Muscle of leg (tissue), 11 donors: ENCODE measurements around the gene MAGED4. TPM values are rescaled to one million over a fixed set of nuclear protein-coding genes. Genes with fewer than 3 reads are reported as not detected.
"Not testable (repeated sequence)": the region's sequence is repeated elsewhere in the genome, so short reads cannot be mapped to it uniquely, and the experiment has no call there.

Source experiments
- DNase-seq: peaks from one replicate; pipeline ENCODE4 v3.0.0; 2013
- H3K27ac ChIP-seq: one replicate; pipeline ENCODE4 v1.5.1; 2013; ENCODE audit warnings: mild to moderate bottlenecking, low read length, control low read depth
- H3K27me3 ChIP-seq: one replicate; pipeline ENCODE4 v1.6.1; 2013; ENCODE audit warnings: low read length; ENCODE audit not compliant: control insufficient read depth, insufficient read depth
- H3K36me3 ChIP-seq: one replicate; pipeline ENCODE4 v1.6.1; 2013; ENCODE audit warnings: low read length; ENCODE audit not compliant: control insufficient read depth, insufficient read depth
- H3K4me1 ChIP-seq: one replicate; pipeline ENCODE4 v1.6.1; 2013; ENCODE audit warnings: low read length; ENCODE audit not compliant: control insufficient read depth, insufficient read depth
- H3K4me3 ChIP-seq: one replicate; pipeline ENCODE4 v1.5.1; 2013; ENCODE audit warnings: low read length, control low read depth
- H3K9me3 ChIP-seq: replicated peaks from 2 replicates; pipeline ENCODE4 v1.6.1; 2013; ENCODE audit warnings: low read depth, low read length; ENCODE audit not compliant: control insufficient read depth
- WGBS: methylation state at CpG from one replicate; pipeline ENCODE4 v1.1.5; 2013; ENCODE audit warnings: missing lambda C conversion rate; ENCODE audit not compliant: insufficient coverage; 5-methylcytosine and 5-hydroxymethylcytosine counted together
- polyA plus RNA-seq, 8 donors: library from polyadenylated mRNA; unstranded; fragments of 120-200 nt; gene quantifications; one replicate each; pipeline versions ENCODE4 v1.2.1 to v1.2.3, GENCODE V29; 2013; ENCODE audit warnings: inconsistent platforms in 1 of 8, low replicate concordance in 1 of 8; ENCODE audit not compliant: insufficient read length in 8 of 8, insufficient read depth in 1 of 8
- total RNA-seq: library from RNA; stranded (reverse); fragments of 120-200 nt; gene quantifications from one replicate; pipeline ENCODE4 v1.2.4, GENCODE V29; 2013

Gene MAGED4
- total and polyA plus RNA-seq, 9 donors: 11.6 to 50.1 (median 31.7) TPM

- not testable (repeated sequence) for H3K4me1 ChIP-seq, H3K36me3 ChIP-seq, H3K4me3 ChIP-seq, H3K27me3 ChIP-seq, DNase-seq, H3K27ac ChIP-seq, H3K9me3 ChIP-seq
- no CpG with 5 or more reads among the region's 6 CpGs for WGBS
These were observed 26.7 kb downstream of the MAGED4 start for GRCh38 chrX:52211405-52211804.

DNA sequence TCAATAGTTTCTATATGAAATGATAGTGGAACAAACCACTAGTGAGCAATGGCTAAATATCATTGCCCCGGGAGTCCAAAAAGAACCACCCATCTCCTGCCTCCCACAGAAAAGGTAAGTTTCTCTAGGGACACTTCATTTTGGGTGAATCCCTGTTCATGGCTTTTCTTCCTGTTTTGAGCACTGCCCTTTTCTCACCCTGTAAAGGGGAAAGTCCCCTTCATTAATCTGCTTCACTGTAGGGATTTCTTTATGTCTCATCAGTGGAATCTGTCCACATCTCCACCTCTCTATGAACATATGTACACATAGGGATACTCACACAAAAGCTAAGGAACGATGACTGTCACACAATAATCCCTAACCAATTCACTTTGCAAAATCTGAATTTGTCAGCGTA is 28.6 kb downstream of the MAGED4 start:
- Histone ChIP-seq H3K27ac (no peak overlapping the region), H3K27me3 (peaks cover 10% of the 10 kb centered on the region), H3K4me1 (no peaks in the 10 kb centered on the region), H3K36me3 (no peaks in the 10 kb centered on the region), H3K9me3 (no peaks in the 10 kb centered on the region), H3K4me3 (no peak overlapping the region)
- DNase-seq: no peak
- WGBS: 65% methylated on average over 2 of the region's 3 CpGs

- H3K4me3 ChIP-seq: no peak overlapping the region
- WGBS: 100% methylated on average over 1 of the region's 3 CpGs
- no peaks in the 10 kb centered on the region for H3K9me3 ChIP-seq
- no peaks in the 10 kb centered on the region for H3K4me1 ChIP-seq
- no peak for DNase-seq
- H3K36me3 ChIP-seq: no peaks in the 10 kb centered on the region
- H3K27me3 ChIP-seq: peaks cover 12% of the 10 kb centered on the region
- H3K27ac ChIP-seq: no peak overlapping the region
These were observed 31.9 kb downstream of the MAGED4 start for GRCh38 chrX:52216541-52216940.

DNA sequence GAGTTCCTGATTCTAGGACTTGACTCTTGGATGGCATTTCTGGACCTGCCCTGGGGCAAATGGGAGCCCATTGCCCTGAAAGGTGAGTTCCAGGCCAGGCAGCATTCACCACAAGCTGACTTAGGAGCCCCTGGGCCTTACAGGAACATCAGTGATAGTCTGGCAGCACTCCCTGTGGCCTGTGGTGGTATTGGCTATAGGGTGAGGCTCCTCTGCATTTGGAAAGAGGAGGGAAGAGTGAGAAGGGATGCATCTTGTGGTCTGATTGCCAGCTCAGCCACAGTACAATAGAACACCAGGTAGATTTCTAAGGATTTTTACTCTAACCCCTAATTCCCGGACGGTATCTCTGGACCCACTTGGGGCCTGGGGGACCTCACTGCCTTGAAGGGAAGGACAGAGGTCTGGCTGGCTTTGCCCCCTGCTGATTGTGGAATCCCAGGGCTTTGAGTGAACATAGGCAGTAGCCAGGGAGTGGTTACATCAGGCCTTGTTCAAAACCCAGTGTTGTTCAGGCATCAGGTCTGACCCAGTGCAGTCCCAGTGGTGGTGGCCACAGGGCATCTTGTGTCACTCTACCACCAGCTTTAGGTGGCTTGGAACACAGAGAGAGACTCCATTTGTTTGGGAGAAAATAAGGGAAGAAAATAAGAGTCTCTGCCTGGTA is 32.9 kb downstream of the MAGED4 start:
- Histone ChIP-seq H3K9me3 (no peaks in the 10 kb centered on the region), H3K36me3 (no peaks in the 10 kb centered on the region), H3K27me3 (peaks cover 12% of the 10 kb centered on the region), H3K27ac (no peak overlapping the region), H3K4me1 (no peaks in the 10 kb centered on the region), H3K4me3 (no peak overlapping the region)
- DNase-seq: peak; percentile 2
- 50% methylated on average over 2 of the region's 2 CpGs for WGBS

DNA sequence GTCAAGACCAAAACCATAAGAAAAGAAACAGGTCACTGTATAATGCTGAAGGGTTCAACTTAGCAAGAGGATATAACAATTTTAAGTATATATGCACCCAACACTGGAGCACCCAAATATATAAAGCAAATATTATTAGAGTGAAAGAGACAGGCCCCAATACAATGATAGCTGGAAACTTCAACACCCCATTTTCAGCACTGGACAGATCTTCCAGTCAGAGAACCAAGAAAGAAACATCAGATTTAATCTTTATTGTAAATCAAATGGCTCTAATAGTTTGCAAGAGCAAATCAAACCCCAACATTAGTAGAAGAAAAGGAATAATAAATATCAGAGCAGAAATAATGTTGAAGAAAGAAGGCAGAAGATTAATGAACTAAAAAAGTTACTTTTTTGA is 36.2 kb downstream of the MAGED4 start:
- Histone ChIP-seq H3K27me3 (peaks cover 12% of the 10 kb centered on the region), H3K27ac (no peak overlapping the region), H3K9me3 (no peaks in the 10 kb centered on the region), H3K36me3 (no peaks in the 10 kb centered on the region), H3K4me1 (no peaks in the 10 kb centered on the region), H3K4me3 (no peak overlapping the region)
- DNase-seq: no peak

Other genes starting within 250 kb of the MAGED4 start
- gene MAGED4B, start 115.7 kb upstream of the MAGED4 start, total RNA-seq: 30.1 TPM
- 10 to 100 TPM; 27.5 to 61.4 (median 36.5) TPM for gene MAGED4B, start 115.7 kb upstream of the MAGED4 start, polyA plus RNA-seq
- gene XAGE2, start 184.1 kb downstream of the MAGED4 start, total RNA-seq: 0.27 TPM
- under 1 TPM in 1 of 8 donors, not detected in 7; 0.97 TPM for gene XAGE2, start 184.1 kb downstream of the MAGED4 start, polyA plus RNA-seq